ENCODE measurements around the gene INCA1. TPM values are rescaled to one million over a fixed set of nuclear protein-coding genes. Genes with fewer than 3 reads are reported as not detected.

The INCA1 gene
- total RNA-seq, 2 donors from 2014 or later = 1.0 TPM; not detected in 1

- DNase-seq = no peak
- intact Hi-C loops (cut with DNase I) = no loop called here
- Histone ChIP-seq H3K9me3 (no peaks in the 10 kb centered on the region), H3K36me3 (replicated peaks in 1 of 2; ENCODE audit: insufficient read depth in 1 of 2, low read depth in 2 of 2) (peaks cover 0 to 4% of the 10 kb centered on the region in 2 donors), H3K27me3 (no peaks in the 10 kb centered on the region), H3K27ac (peak overlapping the region in 2 of 4 donors; percentile 0 to 94), H3K4me3 (no peak overlapping the region), H3K4me1 (peaks cover 23% of the 10 kb centered on the region)
- WGBS, 2 donors = 75 to 86% methylated on average over 16 of the region's 16 CpGs
- no peak for ATAC-seq
- no peak for TF ChIP-seq CTCF (IDR thresholded peaks at IDR 0.05)
- no peak for TF ChIP-seq POLR2A (IDR thresholded peaks at IDR 0.05)
These were observed 27.7 kb downstream of the INCA1 start for GRCh38 chr17:4969551-4970173.

- peak in 1 of 4 donors; percentile 21 for DNase-seq
- WGBS, 2 donors = 86 to 89% methylated on average over 15 of the region's 15 CpGs
- Histone ChIP-seq H3K4me3 (no peak overlapping the region), H3K27ac (peak overlapping the region in 3 of 4 donors; percentile 89 to 95 (median 94)), H3K9me3 (no peaks in the 10 kb centered on the region), H3K36me3 (replicated peaks in 1 of 2; ENCODE audit: insufficient read depth in 1 of 2, low read depth in 2 of 2) (peaks cover 0 to 4% of the 10 kb centered on the region in 2 donors), H3K27me3 (no peaks in the 10 kb centered on the region), H3K4me1 (peaks cover 23% of the 10 kb centered on the region)
- intact Hi-C loops (cut with DNase I) = no loop called here
- no peak for ATAC-seq
- no peak for TF ChIP-seq CTCF (IDR thresholded peaks at IDR 0.05)
- no peak for TF ChIP-seq POLR2A (IDR thresholded peaks at IDR 0.05)
These were observed 28.2 kb downstream of the INCA1 start for GRCh38 chr17:4969047-4969550.

- ATAC-seq (no peak), DNase-seq (no peak)
- H3K27ac ChIP-seq = peak overlapping the region; percentile 89 to 98 (median 94)
- TF ChIP-seq CTCF (IDR thresholded peaks at IDR 0.05) (no peak), POLR2A (IDR thresholded peaks at IDR 0.05) (no peak)
- no peak overlapping the region for H3K4me3 ChIP-seq
- H3K4me1 ChIP-seq = peaks cover 23% of the 10 kb centered on the region
- no peaks in the 10 kb centered on the region for H3K27me3 ChIP-seq
- peaks cover 0 to 4% of the 10 kb centered on the region in 2 donors for H3K36me3 ChIP-seq (replicated peaks in 1 of 2; ENCODE audit: insufficient read depth in 1 of 2, low read depth in 2 of 2)
- intact Hi-C loops (cut with DNase I) = no loop called here
- no peaks in the 10 kb centered on the region for H3K9me3 ChIP-seq
- WGBS, 2 donors = 38 to 50% methylated on average over 21 to 23 of the region's 23 CpGs
These were observed 28.8 kb downstream of the INCA1 start for GRCh38 chr17:4968486-4969046.

GRCh38 chr17:4967539-4968485, 29.5 kb downstream of the INCA1 start, which contains the start of gene SPAG7:
SPAG7 (minus strand) TSS chr17:4967817; CDS start chr17:4967804, 13 bp downstream.
- H3K27ac ChIP-seq = peak within 1 kb of the TSS; percentile 89 to 98 (median 94)
- ATAC-seq (peak; percentile 86), DNase-seq (peak; percentile 96 to 97 (median 96))
- H3K9me3 ChIP-seq = no peaks in the 10 kb centered on the region
- H3K27me3 ChIP-seq = no peaks in the 10 kb centered on the region
- peaks cover 23% of the 10 kb centered on the region for H3K4me1 ChIP-seq
- H3K4me3 ChIP-seq = peak within 1 kb of the TSS; percentile 59 to 71
- peaks cover 0 to 4% of the 10 kb centered on the region in 2 donors for H3K36me3 ChIP-seq (replicated peaks in 1 of 2; ENCODE audit: insufficient read depth in 1 of 2, low read depth in 2 of 2)
- peak in 1 of 7 experiments; percentile 22 for TF ChIP-seq CTCF (IDR thresholded peaks at IDR 0.05)
- TF ChIP-seq POLR2A (IDR thresholded peaks at IDR 0.05) = peak; percentile 80 to 93 (median 91)
- WGBS, 2 donors = 1 to 2% methylated on average over 32 to 66 of the region's 66 CpGs
- intact Hi-C loops (cut with DNase I) = no loop called here
